Breast epithelium (tissue), 3 donors: ENCODE data around the gene FYN.

Experiments used
- CTCF ChIP-seq, 3 donors: fragments of 450-650 bp; IDR thresholded peaks; one replicate each; pipeline ENCODE4 v1.5.1; 2016 to 2017; ENCODE audit warnings: antibody characterized with exemption in 3 of 3, mild to moderate bottlenecking in 3 of 3, moderate library complexity in 3 of 3
- POLR2A ChIP-seq: fragments of 450-650 bp; IDR thresholded peaks from one replicate; pipeline ENCODE4 v1.6.1; 2016; ENCODE audit warnings: antibody characterized with exemption, mild to moderate bottlenecking, moderate library complexity

GRCh38 chr6:111914617-111915016 lies 41.4 kb upstream of the FYN start:
- TF ChIP-seq CTCF (IDR thresholded peaks at IDR 0.05) (no peak), POLR2A (no peak)
